DND-41 (cell line): ENCODE results near the gene WDPCP.

Experiments
- ATAC-seq: fragments of 200-7000 bp; cut with Tn5 transposase; 3 replicates; pipeline ENCODE4 v1.9.1; 2021; ENCODE audit warnings: low read depth; ENCODE audit not compliant: insufficient read depth
- DNase-seq: peaks from one replicate; pipeline ENCODE4 v3.0.0-alpha.2; 2020
- H2AFZ ChIP-seq: 2 replicates; pipeline ENCODE4 v1.6.0; 2012; ENCODE audit warnings: low read depth, low read length
- H3K27ac ChIP-seq: 2 replicates; pipeline ENCODE4 v1.5.1; 2012; ENCODE audit warnings: low read length, inconsistent platforms
- H3K27me3 ChIP-seq: fragments of 200-600 bp; sonication (generic); 2 replicates; pipeline ENCODE4 v1.6.0; 2012; ENCODE audit warnings: low read length, mild to moderate bottlenecking, inconsistent platforms; ENCODE audit not compliant: insufficient read depth, poor library complexity
- H3K36me3 ChIP-seq: 2 replicates; pipeline ENCODE4 v1.5.1; 2012; ENCODE audit warnings: low read length, inconsistent platforms; ENCODE audit not compliant: insufficient read depth
- H3K4me1 ChIP-seq: 2 replicates; pipeline ENCODE4 v1.5.1; 2012; ENCODE audit warnings: mild to moderate bottlenecking, low read length; ENCODE audit not compliant: insufficient read depth
- H3K4me2 ChIP-seq: 2 replicates; pipeline ENCODE4 v1.6.0; 2012; ENCODE audit warnings: mild to moderate bottlenecking, moderate library complexity, low read length, inconsistent platforms; ENCODE audit not compliant: insufficient read depth
- H3K4me3 ChIP-seq, 2 experiments: fragments of 200-600 bp in 1 of 2; shearing (Covaris generic) in 1 of 2; 2 replicates each; pipeline ENCODE4 v1.5.1; 2012 to 2016; ENCODE audit warnings: inconsistent platforms in 2 of 2, low read length in 2 of 2, mild to moderate bottlenecking in 2 of 2, low read depth in 1 of 2, moderate library complexity in 1 of 2
- H3K79me2 ChIP-seq: 2 replicates; pipeline ENCODE4 v1.6.0; 2012; ENCODE audit warnings: low read length, inconsistent platforms; ENCODE audit not compliant: insufficient read depth
- H3K9ac ChIP-seq: 2 replicates; pipeline ENCODE4 v1.6.0; 2012; ENCODE audit warnings: low read depth, mild to moderate bottlenecking, inconsistent platforms, low read length, moderate library complexity
- H3K9me3 ChIP-seq: 2 replicates; pipeline ENCODE4 v1.5.1; 2012; ENCODE audit warnings: low read length, moderate library complexity, mild to moderate bottlenecking, inconsistent platforms; ENCODE audit not compliant: insufficient read depth, severe bottlenecking
- H4K20me1 ChIP-seq: 2 replicates; pipeline ENCODE4 v1.6.0; 2012; ENCODE audit warnings: low read length; ENCODE audit not compliant: insufficient read depth
- EZH2 ChIP-seq: IDR thresholded peaks from 3 replicates; pipeline ENCODE4 v1.6.1; 2012; ENCODE audit warnings: borderline replicate concordance, low read depth, mild to moderate bottlenecking, moderate library complexity, low read length, inconsistent platforms; ENCODE audit not compliant: severe bottlenecking
- TF ChIP-seq, protein P1 (sequence below): IDR thresholded peaks from 2 replicates; pipeline ENCODE4 v1.5.1; 2012; ENCODE audit warnings: borderline replicate concordance, low read length, moderate library complexity, mild to moderate bottlenecking; ENCODE audit not compliant: poor library complexity, severe bottlenecking; ENCODE audit errors: extremely low read depth

Gene WDPCP

GRCh38 chr2:63118821-63119220 lies 469.5 kb downstream of the WDPCP start:
- Histone ChIP-seq H2AFZ (no peak overlapping the region), H3K4me1 (no peaks in the 10 kb centered on the region), H3K9ac (no peak overlapping the region), H3K79me2 (no peaks in the 10 kb centered on the region), H4K20me1 (no peaks in the 10 kb centered on the region), H3K36me3 (peaks cover 4% of the 10 kb centered on the region; the same call in 1 of the 2 replicates), H3K27ac (no peak overlapping the region), H3K9me3 (no peaks in the 10 kb centered on the region), H3K27me3 (no peaks in the 10 kb centered on the region), H3K4me3 (no peak overlapping the region), H3K4me2 (no peak overlapping the region)
- ATAC-seq (no peak), DNase-seq (no peak)
- no peak for TF ChIP-seq EZH2
- TF ChIP-seq, protein P1, sequence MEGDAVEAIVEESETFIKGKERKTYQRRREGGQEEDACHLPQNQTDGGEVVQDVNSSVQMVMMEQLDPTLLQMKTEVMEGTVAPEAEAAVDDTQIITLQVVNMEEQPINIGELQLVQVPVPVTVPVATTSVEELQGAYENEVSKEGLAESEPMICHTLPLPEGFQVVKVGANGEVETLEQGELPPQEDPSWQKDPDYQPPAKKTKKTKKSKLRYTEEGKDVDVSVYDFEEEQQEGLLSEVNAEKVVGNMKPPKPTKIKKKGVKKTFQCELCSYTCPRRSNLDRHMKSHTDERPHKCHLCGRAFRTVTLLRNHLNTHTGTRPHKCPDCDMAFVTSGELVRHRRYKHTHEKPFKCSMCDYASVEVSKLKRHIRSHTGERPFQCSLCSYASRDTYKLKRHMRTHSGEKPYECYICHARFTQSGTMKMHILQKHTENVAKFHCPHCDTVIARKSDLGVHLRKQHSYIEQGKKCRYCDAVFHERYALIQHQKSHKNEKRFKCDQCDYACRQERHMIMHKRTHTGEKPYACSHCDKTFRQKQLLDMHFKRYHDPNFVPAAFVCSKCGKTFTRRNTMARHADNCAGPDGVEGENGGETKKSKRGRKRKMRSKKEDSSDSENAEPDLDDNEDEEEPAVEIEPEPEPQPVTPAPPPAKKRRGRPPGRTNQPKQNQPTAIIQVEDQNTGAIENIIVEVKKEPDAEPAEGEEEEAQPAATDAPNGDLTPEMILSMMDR = no peak

- Histone ChIP-seq H3K9me3 (peaks cover 17% of the 10 kb centered on the region), H3K9ac (no peak overlapping the region), H3K27me3 (no peaks in the 10 kb centered on the region), H3K4me2 (no peak overlapping the region), H4K20me1 (no peaks in the 10 kb centered on the region), H2AFZ (no peak overlapping the region), H3K27ac (no peak overlapping the region), H3K4me3 (no peak overlapping the region), H3K79me2 (no peaks in the 10 kb centered on the region), H3K36me3 (no peaks in the 10 kb centered on the region), H3K4me1 (no peaks in the 10 kb centered on the region)
- ATAC-seq = no peak
- TF ChIP-seq, protein P1 = no peak
- no peak for TF ChIP-seq EZH2
- DNase-seq = no peak
Observed at GRCh38 chr2:63104482-63104881, 483.8 kb downstream of the WDPCP start.

DNA sequence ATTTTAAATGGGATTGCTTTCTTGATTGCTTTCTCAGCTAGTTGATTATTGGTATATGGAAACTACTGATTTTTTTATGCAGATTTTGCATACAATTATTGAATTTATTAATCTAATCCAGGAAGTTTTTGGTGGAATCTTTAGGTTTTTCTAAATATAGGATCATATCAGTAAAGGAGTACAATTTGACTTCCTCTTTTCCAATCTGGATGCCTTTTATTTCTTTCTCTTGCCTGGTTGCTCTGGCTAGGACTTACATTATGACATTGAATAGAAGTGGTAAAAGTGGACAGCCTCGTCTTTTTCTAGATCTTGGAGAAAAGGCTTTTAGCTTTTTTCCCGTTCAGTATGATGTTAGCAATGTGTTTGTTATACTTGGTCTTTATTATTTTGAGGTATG lies 486.3 kb downstream of the WDPCP start:
- no peaks in the 10 kb centered on the region for H3K4me1 ChIP-seq
- no peak overlapping the region for H2AFZ ChIP-seq
- H4K20me1 ChIP-seq = no peaks in the 10 kb centered on the region
- H3K9me3 ChIP-seq = peaks cover 17% of the 10 kb centered on the region
- no peak overlapping the region for H3K9ac ChIP-seq
- no peak for TF ChIP-seq EZH2
- TF ChIP-seq, protein P1 = no peak
- no peak for ATAC-seq
- no peak for DNase-seq
- no peak overlapping the region for H3K4me2 ChIP-seq
- H3K79me2 ChIP-seq = no peaks in the 10 kb centered on the region
- no peak overlapping the region for H3K27ac ChIP-seq
- no peaks in the 10 kb centered on the region for H3K27me3 ChIP-seq
- H3K36me3 ChIP-seq = no peaks in the 10 kb centered on the region
- no peak overlapping the region for H3K4me3 ChIP-seq

- Histone ChIP-seq H3K27ac (no peak overlapping the region), H3K9ac (no peak overlapping the region), H3K4me1 (no peaks in the 10 kb centered on the region), H4K20me1 (no peaks in the 10 kb centered on the region), H3K9me3 (no peaks in the 10 kb centered on the region), H3K79me2 (no peaks in the 10 kb centered on the region), H3K27me3 (no peaks in the 10 kb centered on the region), H3K36me3 (no peaks in the 10 kb centered on the region), H3K4me2 (no peak overlapping the region), H3K4me3 (no peak overlapping the region), H2AFZ (no peak overlapping the region)
- no peak for TF ChIP-seq EZH2
- TF ChIP-seq, protein P1 = no peak
- ATAC-seq (no peak), DNase-seq (no peak)
Observed at GRCh38 chr2:63099032-63099431, 489.2 kb downstream of the WDPCP start.
